Ovary (tissue), 3 donors: Measurements from ENCODE around the gene SLC4A5.

Source experiments
- CTCF ChIP-seq, 3 donors: fragments of 450-650 bp in 2 of 3; fragments of 200-600 bp in 1 of 3; IDR thresholded peaks; one replicate each; pipeline versions ENCODE4 v1.5.1 to v1.8.0; 2016 to 2022; ENCODE audit warnings: antibody characterized with exemption in 3 of 3, mild to moderate bottlenecking in 1 of 3
- EP300 ChIP-seq: sonication (generic); formaldehyde crosslinking; IDR thresholded peaks from one replicate; pipeline ENCODE4 v1.6.1; 2017; ENCODE audit warnings: antibody characterized with exemption
- POLR2A ChIP-seq: fragments of 450-650 bp; IDR thresholded peaks from one replicate; pipeline ENCODE4 v1.6.1; 2017; ENCODE audit warnings: antibody characterized with exemption, mild to moderate bottlenecking, moderate library complexity
- donor health status: DM: no; HTN: no; CAD: no.

DNA sequence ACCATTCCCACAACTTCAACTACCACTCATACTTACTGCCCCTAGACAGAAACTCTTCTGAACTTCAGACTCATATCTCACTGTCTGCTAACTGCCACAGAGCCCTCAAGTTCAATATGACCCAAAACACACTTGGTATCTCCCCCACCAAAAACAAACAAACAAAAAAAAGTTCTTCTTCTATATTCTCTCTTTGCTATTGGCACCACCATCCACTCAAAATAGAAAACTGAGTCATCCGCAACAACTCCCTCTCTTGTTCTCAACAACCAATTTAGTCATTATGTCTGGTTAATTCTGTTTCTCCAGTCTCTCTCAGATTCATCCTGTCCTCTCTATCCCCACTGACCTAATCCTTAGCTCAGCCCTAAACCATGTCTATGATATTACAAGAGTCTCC, 44.1 kb upstream of the SLC4A5 start:
- TF ChIP-seq POLR2A (no peak), EP300 (no peak), CTCF (IDR thresholded peaks at IDR 0.05) (no peak)
